Measurements from ENCODE around the gene ALDH4A1.
"Not testable (repeated sequence)": the region's sequence is repeated elsewhere in the genome, so short reads cannot be mapped to it uniquely, and the experiment has no call there.

Gene ALDH4A1

GRCh38 chr1:18898567-18898966, 3.8 kb downstream of the ALDH4A1 start:
- no peak for DNase-seq

- no peak for DNase-seq
These were observed 7.0 kb downstream of the ALDH4A1 start for GRCh38 chr1:18895317-18895716.

GRCh38 chr1:18893120-18893519, 9.2 kb downstream of the ALDH4A1 start:
- no peak for DNase-seq

GRCh38 chr1:18891858-18892257, 10.5 kb downstream of the ALDH4A1 start:
- DNase-seq: not testable (repeated sequence)

- no peak for DNase-seq
These were observed 11.0 kb downstream of the ALDH4A1 start for GRCh38 chr1:18891426-18891780.

GRCh38 chr1:18890706-18891425, 11.5 kb downstream of the ALDH4A1 start:
- DNase-seq: no peak

GRCh38 chr1:18886003-18886335, 16.4 kb downstream of the ALDH4A1 start:
- DNase-seq: no peak

- DNase-seq: no peak
These were observed 16.9 kb downstream of the ALDH4A1 start for GRCh38 chr1:18885311-18886002.

- DNase-seq: no peak
These were observed 17.6 kb downstream of the ALDH4A1 start for GRCh38 chr1:18884727-18885126.

GRCh38 chr1:18884419-18884717, 18.0 kb downstream of the ALDH4A1 start:
- no peak for DNase-seq

- peak; percentile 66 for DNase-seq
These were observed 18.5 kb downstream of the ALDH4A1 start for GRCh38 chr1:18883636-18884418.

GRCh38 chr1:18883079-18883478, 19.3 kb downstream of the ALDH4A1 start:
- DNase-seq: no peak

GRCh38 chr1:18882486-18882885, 19.9 kb downstream of the ALDH4A1 start:
- no peak for DNase-seq

GRCh38 chr1:18881642-18882431, 20.5 kb downstream of the ALDH4A1 start:
- no peak for DNase-seq

- no peak for DNase-seq
These were observed 21.2 kb downstream of the ALDH4A1 start for GRCh38 chr1:18881164-18881563.

- no peak for DNase-seq
These were observed 21.8 kb downstream of the ALDH4A1 start for GRCh38 chr1:18880585-18880984.

- DNase-seq: no peak
These were observed 22.5 kb downstream of the ALDH4A1 start for GRCh38 chr1:18879791-18880309.

GRCh38 chr1:18879215-18879790, 23.1 kb downstream of the ALDH4A1 start:
- DNase-seq: no peak

- DNase-seq: no peak
These were observed 23.7 kb downstream of the ALDH4A1 start for GRCh38 chr1:18878538-18879214.

- DNase-seq: no peak
These were observed 25.1 kb downstream of the ALDH4A1 start for GRCh38 chr1:18877282-18877681.

- DNase-seq: no peak
These were observed 26.1 kb downstream of the ALDH4A1 start for GRCh38 chr1:18876210-18876609.

GRCh38 chr1:18875796-18876128, 26.6 kb downstream of the ALDH4A1 start:
- no peak for DNase-seq
